ENCODE data around the gene PDE7B. TPM values are rescaled to one million over a fixed set of nuclear protein-coding genes. Genes with fewer than 3 reads are reported as not detected.

PDE7B gene
- total RNA-seq, 1 experiment from 2014 or later: not detected

DNA sequence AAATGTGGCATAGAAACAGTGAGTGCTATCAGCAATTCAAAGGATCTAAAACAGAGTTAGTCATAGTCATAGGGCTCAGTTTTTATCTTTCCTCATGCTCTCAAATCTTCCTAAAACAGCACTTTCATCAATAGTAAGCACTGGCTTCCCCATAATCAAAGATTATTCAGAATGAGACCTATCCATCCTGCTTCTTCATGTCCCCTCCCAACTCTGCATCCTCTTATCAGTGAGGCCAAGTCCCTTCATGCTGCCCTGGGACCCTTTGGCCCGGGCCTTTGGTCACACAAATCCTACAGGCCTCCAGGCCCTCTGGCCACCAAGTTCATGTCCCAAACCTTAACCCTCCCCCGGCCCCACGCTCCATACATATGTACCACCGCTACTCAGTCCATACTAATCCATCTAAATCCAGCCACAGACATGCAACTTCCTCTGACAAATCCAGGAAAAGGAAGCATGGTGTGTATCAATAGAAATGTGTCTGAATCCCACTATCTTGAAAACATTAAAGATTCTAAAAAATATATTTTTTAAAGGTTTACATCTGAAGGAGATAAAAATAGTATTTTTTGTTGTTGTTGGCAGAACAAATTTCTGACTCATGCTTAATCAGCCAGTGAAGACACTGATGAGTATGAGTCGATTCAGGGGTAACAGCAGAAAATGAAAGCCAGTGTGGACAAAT lies 143.5 kb downstream of the PDE7B start (continued):
- TF ChIP-seq, protein P1, sequence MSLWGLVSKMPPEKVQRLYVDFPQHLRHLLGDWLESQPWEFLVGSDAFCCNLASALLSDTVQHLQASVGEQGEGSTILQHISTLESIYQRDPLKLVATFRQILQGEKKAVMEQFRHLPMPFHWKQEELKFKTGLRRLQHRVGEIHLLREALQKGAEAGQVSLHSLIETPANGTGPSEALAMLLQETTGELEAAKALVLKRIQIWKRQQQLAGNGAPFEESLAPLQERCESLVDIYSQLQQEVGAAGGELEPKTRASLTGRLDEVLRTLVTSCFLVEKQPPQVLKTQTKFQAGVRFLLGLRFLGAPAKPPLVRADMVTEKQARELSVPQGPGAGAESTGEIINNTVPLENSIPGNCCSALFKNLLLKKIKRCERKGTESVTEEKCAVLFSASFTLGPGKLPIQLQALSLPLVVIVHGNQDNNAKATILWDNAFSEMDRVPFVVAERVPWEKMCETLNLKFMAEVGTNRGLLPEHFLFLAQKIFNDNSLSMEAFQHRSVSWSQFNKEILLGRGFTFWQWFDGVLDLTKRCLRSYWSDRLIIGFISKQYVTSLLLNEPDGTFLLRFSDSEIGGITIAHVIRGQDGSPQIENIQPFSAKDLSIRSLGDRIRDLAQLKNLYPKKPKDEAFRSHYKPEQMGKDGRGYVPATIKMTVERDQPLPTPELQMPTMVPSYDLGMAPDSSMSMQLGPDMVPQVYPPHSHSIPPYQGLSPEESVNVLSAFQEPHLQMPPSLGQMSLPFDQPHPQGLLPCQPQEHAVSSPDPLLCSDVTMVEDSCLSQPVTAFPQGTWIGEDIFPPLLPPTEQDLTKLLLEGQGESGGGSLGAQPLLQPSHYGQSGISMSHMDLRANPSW (CRISPR knock-in tag; conservative IDR thresholded peaks at IDR 0.05; ENCODE audit: low read depth): no peak
- TF ChIP-seq JAZF1 (CRISPR knock-in tag; IDR thresholded peaks at IDR 0.05) (no peak), SP1 (CRISPR knock-in tag; conservative IDR thresholded peaks at IDR 0.05) (no peak)

DNA sequence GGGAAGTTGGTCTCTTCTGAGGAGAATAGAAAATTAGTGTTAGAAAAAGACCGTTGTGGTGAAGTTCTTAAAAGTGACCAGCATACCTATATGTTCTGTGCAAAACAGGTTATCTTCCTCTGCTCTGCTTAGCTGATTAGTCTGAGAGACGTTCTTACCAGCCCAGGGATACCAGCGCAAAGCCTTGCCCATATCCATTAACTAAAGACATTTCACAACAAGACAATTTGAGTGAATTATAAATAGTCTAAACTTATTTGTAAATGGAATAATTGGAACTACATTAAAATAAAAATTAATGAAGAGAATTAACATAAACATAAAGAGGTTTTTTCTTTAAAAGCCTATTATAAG lies 144.0 kb downstream of the PDE7B start:
- DNase-seq (ENCODE audit: low spot score) (no peak), ATAC-seq (no peak)
- Mint-ChIP-seq H3K9me3 (peaks cover 21% of the 10 kb centered on the region), H3K36me3 (peaks cover 16% of the 10 kb centered on the region), H3K4me1 (no peaks in the 10 kb centered on the region), H3K27ac (no peak overlapping the region), H3K27me3 (ENCODE audit: low read depth) (peaks cover 2% of the 10 kb centered on the region; the same call in 1 of the 2 replicates), H3K4me3 (no peak overlapping the region)
- ChIA-PET CTCF (no interaction called here), POLR2A (no interaction called here)
- TF ChIP-seq ELF4 (CRISPR knock-in tag; IDR thresholded peaks at IDR 0.05; ENCODE audit: low read depth) (no peak), HMGA2 (CRISPR knock-in tag; IDR thresholded peaks at IDR 0.05) (no peak), SMAD4 (CRISPR knock-in tag; IDR thresholded peaks at IDR 0.05) (no peak), SP1 (CRISPR knock-in tag; conservative IDR thresholded peaks at IDR 0.05) (no peak), FOXP1 (CRISPR knock-in tag; IDR thresholded peaks at IDR 0.05; ENCODE audit: borderline replicate concordance) (no peak), CREB1 (CRISPR knock-in tag; IDR thresholded peaks at IDR 0.05) (no peak), ZNF423 (CRISPR knock-in tag; IDR thresholded peaks at IDR 0.05) (no peak), GRHL2 (CRISPR knock-in tag; IDR thresholded peaks at IDR 0.05; ENCODE audit: insufficient replicate concordance, severe bottlenecking) (no peak), JAZF1 (CRISPR knock-in tag; IDR thresholded peaks at IDR 0.05) (no peak), MYBL2 (CRISPR knock-in tag; IDR thresholded peaks at IDR 0.05) (no peak), ZBTB21 (CRISPR knock-in tag; IDR thresholded peaks at IDR 0.05; ENCODE audit: borderline replicate concordance) (no peak), ATF1 (CRISPR knock-in tag; IDR thresholded peaks at IDR 0.05) (no peak), TCF7 (CRISPR knock-in tag; IDR thresholded peaks at IDR 0.05; ENCODE audit: low read depth) (no peak)
- TF ChIP-seq, protein P2, sequence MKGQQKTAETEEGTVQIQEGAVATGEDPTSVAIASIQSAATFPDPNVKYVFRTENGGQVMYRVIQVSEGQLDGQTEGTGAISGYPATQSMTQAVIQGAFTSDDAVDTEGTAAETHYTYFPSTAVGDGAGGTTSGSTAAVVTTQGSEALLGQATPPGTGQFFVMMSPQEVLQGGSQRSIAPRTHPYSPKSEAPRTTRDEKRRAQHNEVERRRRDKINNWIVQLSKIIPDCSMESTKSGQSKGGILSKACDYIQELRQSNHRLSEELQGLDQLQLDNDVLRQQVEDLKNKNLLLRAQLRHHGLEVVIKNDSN (CRISPR knock-in tag; IDR thresholded peaks at IDR 0.05): no peak
- TF ChIP-seq, protein P3, sequence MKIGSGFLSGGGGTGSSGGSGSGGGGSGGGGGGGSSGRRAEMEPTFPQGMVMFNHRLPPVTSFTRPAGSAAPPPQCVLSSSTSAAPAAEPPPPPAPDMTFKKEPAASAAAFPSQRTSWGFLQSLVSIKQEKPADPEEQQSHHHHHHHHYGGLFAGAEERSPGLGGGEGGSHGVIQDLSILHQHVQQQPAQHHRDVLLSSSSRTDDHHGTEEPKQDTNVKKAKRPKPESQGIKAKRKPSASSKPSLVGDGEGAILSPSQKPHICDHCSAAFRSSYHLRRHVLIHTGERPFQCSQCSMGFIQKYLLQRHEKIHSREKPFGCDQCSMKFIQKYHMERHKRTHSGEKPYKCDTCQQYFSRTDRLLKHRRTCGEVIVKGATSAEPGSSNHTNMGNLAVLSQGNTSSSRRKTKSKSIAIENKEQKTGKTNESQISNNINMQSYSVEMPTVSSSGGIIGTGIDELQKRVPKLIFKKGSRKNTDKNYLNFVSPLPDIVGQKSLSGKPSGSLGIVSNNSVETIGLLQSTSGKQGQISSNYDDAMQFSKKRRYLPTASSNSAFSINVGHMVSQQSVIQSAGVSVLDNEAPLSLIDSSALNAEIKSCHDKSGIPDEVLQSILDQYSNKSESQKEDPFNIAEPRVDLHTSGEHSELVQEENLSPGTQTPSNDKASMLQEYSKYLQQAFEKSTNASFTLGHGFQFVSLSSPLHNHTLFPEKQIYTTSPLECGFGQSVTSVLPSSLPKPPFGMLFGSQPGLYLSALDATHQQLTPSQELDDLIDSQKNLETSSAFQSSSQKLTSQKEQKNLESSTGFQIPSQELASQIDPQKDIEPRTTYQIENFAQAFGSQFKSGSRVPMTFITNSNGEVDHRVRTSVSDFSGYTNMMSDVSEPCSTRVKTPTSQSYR (CRISPR knock-in tag; IDR thresholded peaks at IDR 0.05): no peak
- TF ChIP-seq, protein P4, sequence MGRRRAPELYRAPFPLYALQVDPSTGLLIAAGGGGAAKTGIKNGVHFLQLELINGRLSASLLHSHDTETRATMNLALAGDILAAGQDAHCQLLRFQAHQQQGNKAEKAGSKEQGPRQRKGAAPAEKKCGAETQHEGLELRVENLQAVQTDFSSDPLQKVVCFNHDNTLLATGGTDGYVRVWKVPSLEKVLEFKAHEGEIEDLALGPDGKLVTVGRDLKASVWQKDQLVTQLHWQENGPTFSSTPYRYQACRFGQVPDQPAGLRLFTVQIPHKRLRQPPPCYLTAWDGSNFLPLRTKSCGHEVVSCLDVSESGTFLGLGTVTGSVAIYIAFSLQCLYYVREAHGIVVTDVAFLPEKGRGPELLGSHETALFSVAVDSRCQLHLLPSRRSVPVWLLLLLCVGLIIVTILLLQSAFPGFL (CRISPR knock-in tag; IDR thresholded peaks at IDR 0.05; ENCODE audit: borderline replicate concordance): no peak
- TF ChIP-seq, protein P5, sequence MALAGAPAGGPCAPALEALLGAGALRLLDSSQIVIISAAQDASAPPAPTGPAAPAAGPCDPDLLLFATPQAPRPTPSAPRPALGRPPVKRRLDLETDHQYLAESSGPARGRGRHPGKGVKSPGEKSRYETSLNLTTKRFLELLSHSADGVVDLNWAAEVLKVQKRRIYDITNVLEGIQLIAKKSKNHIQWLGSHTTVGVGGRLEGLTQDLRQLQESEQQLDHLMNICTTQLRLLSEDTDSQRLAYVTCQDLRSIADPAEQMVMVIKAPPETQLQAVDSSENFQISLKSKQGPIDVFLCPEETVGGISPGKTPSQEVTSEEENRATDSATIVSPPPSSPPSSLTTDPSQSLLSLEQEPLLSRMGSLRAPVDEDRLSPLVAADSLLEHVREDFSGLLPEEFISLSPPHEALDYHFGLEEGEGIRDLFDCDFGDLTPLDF (CRISPR knock-in tag; IDR thresholded peaks at IDR 0.05): no peak

All from WTC11 (cell line).